IMR-90 (cell line): Measurements from ENCODE around the gene KIFC3. TPM values are rescaled to one million over a fixed set of nuclear protein-coding genes. Genes with fewer than 3 reads are reported as not detected.

ENCODE experiments used
- ATAC-seq: fragments of 200-7000 bp; cut with Tn5 transposase; 2 replicates; pipeline ENCODE4 v1.9.1; 2020; ENCODE audit warnings: low read depth, mild to moderate bottlenecking, moderate library complexity
- BruUV-seq: library from RNA; stranded (reverse); fragments of 400-500 nt; replicated peaks from 2 replicates; lab custom pipeline; 2021; lab: Mats Ljungman, UMichigan
- CTCF ChIA-PET: fragments of 300-600 bp; formaldehyde crosslinking; extraction: SDS; loops from one replicate; lab custom pipeline; 2021; ENCODE audit warnings: antibody characterized with exemption; lab: Yijun Ruan, JAX
- POLR2A ChIA-PET: fragments of 300-600 bp; sonication (Branson Sonifier 250); formaldehyde crosslinking; loops from one replicate; lab custom pipeline; 2022; ENCODE audit warnings: antibody characterized with exemption; ENCODE audit not compliant: unreplicated experiment; lab: Charles Lee
- DNase-seq: peaks from one replicate; pipeline ENCODE4 v3.0.0; 2013
- H2AFZ ChIP-seq: replicated peaks from 2 replicates; pipeline ENCODE3; 2013; ENCODE audit warnings: low read length, mild to moderate bottlenecking; ENCODE audit not compliant: poor library complexity
- H2AK5ac ChIP-seq: 2 replicates; pipeline ENCODE4 v1.6.1; 2013; ENCODE audit warnings: low read depth, low read length, inconsistent platforms
- H2AK9ac ChIP-seq: replicated peaks from 2 replicates; pipeline ENCODE3; 2013; ENCODE audit warnings: mild to moderate bottlenecking, low read depth, low read length, moderate library complexity; ENCODE audit not compliant: poor library complexity
- H2BK120ac ChIP-seq: 2 replicates; pipeline ENCODE4 v1.6.1; 2013; ENCODE audit warnings: low read depth, low read length, inconsistent platforms
- H2BK15ac ChIP-seq: 3 replicates; pipeline ENCODE4 v1.6.1; 2013; ENCODE audit warnings: low read depth, low read length, inconsistent platforms
- H2BK20ac ChIP-seq: 2 replicates; pipeline ENCODE4 v1.6.1; 2013; ENCODE audit warnings: low read depth, mild to moderate bottlenecking, inconsistent platforms, low read length, moderate library complexity
- H2BK5ac ChIP-seq: 2 replicates; pipeline ENCODE4 v1.6.1; 2013; ENCODE audit warnings: mild to moderate bottlenecking, low read depth, low read length, inconsistent platforms; ENCODE audit not compliant: poor library complexity, severe bottlenecking
- H3K14ac ChIP-seq: replicated peaks from 2 replicates; pipeline ENCODE4 v1.6.1; 2013; ENCODE audit warnings: low read depth, low read length, inconsistent platforms
- H3K18ac ChIP-seq: 2 replicates; pipeline ENCODE4 v1.6.1; 2013; ENCODE audit warnings: low read depth, low read length, control low read depth
- H3K23ac ChIP-seq: 2 replicates; pipeline ENCODE4 v1.6.1; 2013; ENCODE audit warnings: low read depth, low read length, inconsistent platforms
- H3K27ac ChIP-seq: 2 replicates; pipeline ENCODE4 v1.5.1; 2013; ENCODE audit warnings: mild to moderate bottlenecking, control low read depth, low read length; ENCODE audit not compliant: insufficient read depth
- H3K27me3 ChIP-seq: 2 replicates; pipeline ENCODE4 v1.6.1; 2013; ENCODE audit warnings: low read length; ENCODE audit not compliant: control insufficient read depth, insufficient read depth
- H3K36me3 ChIP-seq: 2 replicates; pipeline ENCODE4 v1.6.1; 2013; ENCODE audit warnings: low read length, mixed read lengths; ENCODE audit not compliant: control insufficient read depth, insufficient read depth
- H3K4ac ChIP-seq: 2 replicates; pipeline ENCODE4 v1.6.1; 2013; ENCODE audit warnings: low read depth, low read length, inconsistent platforms
- H3K4me1 ChIP-seq: 2 replicates; pipeline ENCODE4 v1.6.1; 2013; ENCODE audit warnings: low read length, mixed read lengths; ENCODE audit not compliant: control insufficient read depth, insufficient read depth
- H3K4me2 ChIP-seq: 2 replicates; pipeline ENCODE4 v1.6.1; 2013; ENCODE audit warnings: low read depth, mild to moderate bottlenecking, control low read depth, low read length, moderate library complexity
- H3K4me3 ChIP-seq: 2 replicates; pipeline ENCODE4 v1.5.1; 2013; ENCODE audit warnings: low read depth, mild to moderate bottlenecking, control low read depth, low read length, moderate library complexity; ENCODE audit not compliant: insufficient read depth
- H3K56ac ChIP-seq: 2 replicates; pipeline ENCODE4 v1.6.1; 2013; ENCODE audit warnings: low read length, inconsistent platforms; ENCODE audit not compliant: insufficient read depth; ENCODE audit errors: extremely low read depth
- H3K79me1 ChIP-seq, 2 experiments: 2 replicates each; pipeline ENCODE4 v1.6.1; 2013; ENCODE audit warnings: low read length in 2 of 2, inconsistent platforms in 1 of 2, low read depth in 1 of 2
- H3K9ac ChIP-seq: 2 replicates; pipeline ENCODE4 v1.6.1; 2013; ENCODE audit warnings: low read depth, low read length, control low read depth
- H3K9me1 ChIP-seq: 2 replicates; pipeline ENCODE4 v1.6.1; 2013; ENCODE audit warnings: low read length, inconsistent platforms; ENCODE audit not compliant: insufficient read depth
- H3K9me3 ChIP-seq: 2 replicates; pipeline ENCODE4 v1.6.1; 2013; ENCODE audit warnings: low read length; ENCODE audit not compliant: control insufficient read depth, insufficient read depth
- H4K20me1 ChIP-seq: 2 replicates; pipeline ENCODE4 v1.6.1; 2013; ENCODE audit warnings: low read length, inconsistent platforms; ENCODE audit not compliant: insufficient read depth
- H4K5ac ChIP-seq: 2 replicates; pipeline ENCODE4 v1.6.1; 2013; ENCODE audit warnings: mild to moderate bottlenecking, low read depth, low read length, control low read depth
- H4K8ac ChIP-seq, 2 experiments: 2 replicates each; pipeline ENCODE4 v1.6.1; 2013; ENCODE audit warnings: low read depth in 2 of 2, low read length in 2 of 2, control low read depth in 1 of 2, inconsistent platforms in 1 of 2
- H4K91ac ChIP-seq: 2 replicates; pipeline ENCODE4 v1.6.1; 2013; ENCODE audit warnings: low read depth, low read length, inconsistent platforms; ENCODE audit not compliant: insufficient read depth
- BHLHE40 ChIP-seq: fragments of 150-350 bp; IDR thresholded peaks from 2 replicates; pipeline ENCODE4 v1.6.1; 2016; ENCODE audit warnings: mild to moderate bottlenecking, low read depth, low read length
- CEBPB ChIP-seq: IDR thresholded peaks from 2 replicates; pipeline ENCODE4 v1.6.1; 2012; ENCODE audit warnings: low read depth, low read length, improper control_type of control experiment
- CHD1 ChIP-seq: IDR thresholded peaks from 2 replicates; pipeline ENCODE4 v1.6.1; 2012; ENCODE audit warnings: low read depth, low read length, improper control_type of control experiment
- FOS ChIP-seq: fragments of 150-350 bp; IDR thresholded peaks from 2 replicates; pipeline ENCODE4 v1.6.1; 2016; ENCODE audit warnings: low read depth, low read length
- MAFK ChIP-seq: IDR thresholded peaks from 2 replicates; pipeline ENCODE4 v1.6.1; 2012; ENCODE audit warnings: low read depth, low read length, improper control_type of control experiment
- MAZ ChIP-seq: IDR thresholded peaks from 2 replicates; pipeline ENCODE4 v1.6.1; 2012; ENCODE audit warnings: low read depth, mild to moderate bottlenecking, low read length, improper control_type of control experiment, moderate library complexity, borderline replicate concordance
- MXI1 ChIP-seq: IDR thresholded peaks from 2 replicates; pipeline ENCODE4 v1.6.1; 2012; ENCODE audit warnings: low read depth, mild to moderate bottlenecking, low read length, moderate library complexity, borderline replicate concordance
- NFE2L2 ChIP-seq: fragments of 150-350 bp; IDR thresholded peaks from 2 replicates; pipeline ENCODE4 v1.6.1; 2016; ENCODE audit warnings: low read depth, mild to moderate bottlenecking, low read length
- POLR2A ChIP-seq: IDR thresholded peaks from 2 replicates; pipeline ENCODE4 v1.6.1; 2012; ENCODE audit warnings: mild to moderate bottlenecking, low read depth, low read length
- RCOR1 ChIP-seq: IDR thresholded peaks from 2 replicates; pipeline ENCODE4 v1.6.1; 2012; ENCODE audit warnings: mild to moderate bottlenecking, low read length, improper control_type of control experiment; ENCODE audit not compliant: insufficient replicate concordance
- RFX5 ChIP-seq: IDR thresholded peaks from 2 replicates; pipeline ENCODE4 v1.8.0; 2012; ENCODE audit warnings: low read depth, mild to moderate bottlenecking, low read length, moderate library complexity
- USF2 ChIP-seq: fragments of 150-350 bp; IDR thresholded peaks from 2 replicates; pipeline ENCODE4 v1.6.1; 2017; ENCODE audit warnings: mild to moderate bottlenecking, antibody characterized with exemption, low read length, low read depth
- WGBS, 2 experiments: methylation state at CpG; one replicate each; pipeline versions ENCODE4 v1.1.5 to v1.1.7; 2013; ENCODE audit warnings: missing lambda C conversion rate in 2 of 2; ENCODE audit not compliant: insufficient read length in 1 of 2; ENCODE audit errors: extremely low coverage in 2 of 2; 5-methylcytosine and 5-hydroxymethylcytosine counted together
- dilution Hi-C: fragments of 300-500 bp; cut with HindIII; formaldehyde crosslinking; loops from one replicate; pipeline ENCODE4 v1.14.3; 2018; ENCODE audit warnings: low sequenced_read_pairs; ENCODE audit not compliant: unreplicated experiment
- in situ Hi-C: fragments of 300-500 bp; cut with MboI; formaldehyde crosslinking; loops from 3 replicates; pipeline ENCODE4 v1.14.3; 2019; ENCODE audit warnings: low sequenced_read_pairs, inconsistent platforms, mixed read lengths
- intact Hi-C: fragments of 100-400 bp; cut with micrococcal nuclease; formaldehyde crosslinking; loops from 2 replicates; pipeline ENCODE4 v1.10.0; 2022
- polyA plus RNA-seq, 3 experiments: library from polyadenylated mRNA; depleted of rRNA; stranded (reverse); fragments of >200 nt; gene quantifications; 2 replicates each; pipeline ENCODE4 v1.2.3, GENCODE V29; 2012; ENCODE audit warnings: low replicate concordance in 1 of 3
- total RNA-seq: library from RNA; depleted of rRNA; stranded (reverse); fragments of >200 nt; gene quantifications from 2 replicates; pipeline ENCODE4 v1.2.3, GENCODE V29; 2012
- TF ChIP-seq, protein P1 (sequence below): fragments of 150-350 bp; IDR thresholded peaks from 2 replicates; pipeline ENCODE4 v1.6.1; 2016; ENCODE audit warnings: low read depth, mild to moderate bottlenecking, low read length, moderate library complexity, borderline replicate concordance

Gene KIFC3
- total and polyA plus RNA-seq, 2 of the 4 experiments (the other 2 are of a cell fraction) = 48.6 to 62.5 TPM

GRCh38 chr16:57735755-57736418, 66.4 kb downstream of the KIFC3 start, which contains the start of gene KATNB1:
Gene KATNB1, plus strand, starts transcription at chr16:57735770. Its CDS starts 1,474 bp downstream, at chr16:57737244.
- ATAC-seq = peak; percentile 8

More at GRCh38 chr16:57735755-57736418, 66.4 kb downstream of the KIFC3 start, which contains the start of gene KATNB1:
- Histone ChIP-seq H2BK5ac (peak within 1 kb of the TSS; percentile 72), H3K56ac (peak within 1 kb of the TSS; percentile 81), H3K79me1 (peaks cover 0 to 22% of the 10 kb centered on the region in 2 experiments; a peak in 2 of 4 replicates), H2AK5ac (peak within 1 kb of the TSS; percentile 53), H4K20me1 (no peaks in the 10 kb centered on the region), H4K91ac (peak within 1 kb of the TSS; percentile 81), H3K27ac (peak within 1 kb of the TSS; percentile 84), H2BK120ac (peak within 1 kb of the TSS; percentile 45; the same call in 1 of the 2 replicates), H3K4me3 (peak within 1 kb of the TSS; percentile 70), H3K9me1 (peaks cover 3% of the 10 kb centered on the region; the same call in 1 of the 2 replicates), H2BK20ac (no peak within 1 kb of the TSS; the same call in 1 of the 2 replicates), H3K36me3 (no peaks in the 10 kb centered on the region), H4K5ac (peak within 1 kb of the TSS; percentile 76), H3K27me3 (no peaks in the 10 kb centered on the region), H3K14ac (peak within 1 kb of the TSS; percentile 94), H2AK9ac (peak within 1 kb of the TSS; percentile 88), H3K4me1 (peaks cover 10% of the 10 kb centered on the region), H3K4me2 (peak within 1 kb of the TSS; percentile 73), H3K23ac (peak within 1 kb of the TSS; percentile 75), H3K18ac (peak within 1 kb of the TSS; percentile 26; the same call in 1 of the 2 replicates), H3K9me3 (no peaks in the 10 kb centered on the region), H4K8ac (peak within 1 kb of the TSS; percentile 97), H3K4ac (peak within 1 kb of the TSS; percentile 91), H2BK15ac (no peak within 1 kb of the TSS), H2AFZ (peak within 1 kb of the TSS; percentile 98), H3K9ac (peak within 1 kb of the TSS; percentile 81)
- TF ChIP-seq FOS (no peak), USF2 (peak; percentile 69), MAFK (no peak), CHD1 (no peak), NFE2L2 (no peak), BHLHE40 (no peak), CEBPB (no peak), POLR2A (no peak), RCOR1 (no peak), MXI1 (0 out of 2 replicates have a peak, but pooled peaks have one; percentile 22), RFX5 (no peak), MAZ (no peak)
- TF ChIP-seq, protein P1, sequence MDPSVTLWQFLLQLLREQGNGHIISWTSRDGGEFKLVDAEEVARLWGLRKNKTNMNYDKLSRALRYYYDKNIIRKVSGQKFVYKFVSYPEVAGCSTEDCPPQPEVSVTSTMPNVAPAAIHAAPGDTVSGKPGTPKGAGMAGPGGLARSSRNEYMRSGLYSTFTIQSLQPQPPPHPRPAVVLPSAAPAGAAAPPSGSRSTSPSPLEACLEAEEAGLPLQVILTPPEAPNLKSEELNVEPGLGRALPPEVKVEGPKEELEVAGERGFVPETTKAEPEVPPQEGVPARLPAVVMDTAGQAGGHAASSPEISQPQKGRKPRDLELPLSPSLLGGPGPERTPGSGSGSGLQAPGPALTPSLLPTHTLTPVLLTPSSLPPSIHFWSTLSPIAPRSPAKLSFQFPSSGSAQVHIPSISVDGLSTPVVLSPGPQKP = no peak
- BruUV-seq = no TSS peak
- dilution Hi-C loops = no loop called here
- WGBS, 2 experiments = 2% methylated on average over 22 of the region's 35 CpGs; no CpG with 5 or more reads in 1 of the 2 experiments
- intact Hi-C loops = loop anchor here (5.0 kb wide), 3 partner anchors 144 to 391 kb away; partner anchors contain the start of gene CFAP20
- CTCF ChIA-PET = interaction anchor here (0.7 to 1.2 kb wide), 3 partner anchors 10 to 145 kb away, joined by 3 to 8 read pairs (median 3); no protein-coding TSS in a partner anchor
- in situ Hi-C loops = no loop called here
- POLR2A ChIA-PET = interaction anchor here (0.6 kb wide), 1 partner anchor 61 kb away, joined by 4 read pairs; no protein-coding TSS in a partner anchor
- DNase-seq = no peak
